Measurements from ENCODE around the gene DDX25.

- TF ChIP-seq MEIS2 (IDR thresholded peaks at IDR 0.05; ENCODE audit: partially characterized antibody) (no peak), ETV6 (IDR thresholded peaks at IDR 0.05; ENCODE audit: borderline replicate concordance in 1 of 2, low read depth in 2 of 2, low read length in 1 of 2) (no peak), ETV6 (CRISPR knock-in tag; IDR thresholded peaks at IDR 0.05; ENCODE audit: borderline replicate concordance) (no peak), ZNF175 (CRISPR knock-in tag; IDR thresholded peaks at IDR 0.05; ENCODE audit: low read depth) (no peak), RFX1 (IDR thresholded peaks at IDR 0.05) (no peak)
These were observed 73.9 kb downstream of the DDX25 start for GRCh38 chr11:125978181-125978716.

All from K562 (cell line).